GM19193 (cell line): Measurements from ENCODE around the gene PREX1.

Experiments used
- POLR2A ChIP-seq: IDR thresholded peaks from 4 replicates; pipeline ENCODE4 v1.6.1; 2011; ENCODE audit not compliant: insufficient read depth, insufficient read length; ENCODE audit errors: extremely low read depth

PREX1 gene

DNA sequence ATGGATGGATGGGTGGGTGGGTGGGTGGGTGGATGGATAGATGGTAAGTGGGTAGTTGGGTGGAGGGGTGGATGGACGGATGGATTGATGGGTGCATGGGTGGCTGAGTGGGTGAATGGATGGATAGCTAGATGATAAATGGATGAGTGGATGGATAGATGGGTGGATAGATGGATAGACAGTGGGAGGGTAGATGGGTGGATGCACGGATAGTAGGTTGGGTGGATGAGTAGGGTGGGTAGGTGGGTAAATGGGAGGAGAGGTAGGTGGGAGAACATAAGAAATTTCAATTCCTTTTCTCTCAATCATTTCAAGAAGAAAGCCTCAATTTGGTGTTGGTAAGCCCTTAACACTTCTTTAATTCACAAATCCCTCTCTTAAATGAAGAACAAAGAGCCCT lies 186.9 kb downstream of the PREX1 start:
- no peak for TF ChIP-seq POLR2A

DNA sequence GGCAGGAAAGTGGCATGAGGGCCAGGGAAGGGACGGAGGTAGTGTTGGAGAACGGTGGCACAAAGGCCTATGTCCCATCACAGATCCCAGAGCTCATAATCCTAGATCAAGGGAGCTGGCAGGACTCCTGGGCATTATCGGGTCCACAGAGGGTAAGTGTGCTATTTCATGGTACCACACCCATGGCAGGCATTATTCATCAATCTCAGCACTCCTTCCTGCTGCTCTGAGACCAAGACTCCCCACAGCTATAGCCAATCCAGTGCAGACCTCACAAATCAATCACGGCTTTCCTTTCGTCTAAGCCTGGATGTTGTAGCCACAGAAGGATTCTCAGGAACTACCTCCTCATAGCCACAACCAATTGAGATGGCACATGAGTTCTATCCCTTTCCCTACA lies 187.9 kb downstream of the PREX1 start:
- TF ChIP-seq POLR2A, result no peak

DNA sequence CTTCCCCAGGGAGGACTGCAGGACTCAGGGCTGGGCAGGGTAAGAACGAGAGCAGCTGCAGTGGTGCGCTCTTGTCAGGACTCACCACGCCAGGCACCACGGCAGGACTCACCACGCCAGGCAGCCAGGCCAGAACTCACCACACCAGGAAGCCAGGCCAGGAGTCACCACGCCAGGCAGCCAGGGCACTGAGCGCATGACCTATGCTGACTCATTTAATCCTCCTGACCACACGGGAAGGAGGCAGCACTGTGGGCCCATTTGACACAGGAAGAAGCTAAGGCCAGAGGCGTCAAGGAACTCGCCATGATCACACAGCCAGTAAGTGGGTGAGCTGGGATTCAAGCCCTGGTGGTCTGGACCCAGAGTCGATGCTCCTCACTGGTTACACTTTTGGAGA lies 189.3 kb downstream of the PREX1 start:
- TF ChIP-seq POLR2A, result no peak

DNA sequence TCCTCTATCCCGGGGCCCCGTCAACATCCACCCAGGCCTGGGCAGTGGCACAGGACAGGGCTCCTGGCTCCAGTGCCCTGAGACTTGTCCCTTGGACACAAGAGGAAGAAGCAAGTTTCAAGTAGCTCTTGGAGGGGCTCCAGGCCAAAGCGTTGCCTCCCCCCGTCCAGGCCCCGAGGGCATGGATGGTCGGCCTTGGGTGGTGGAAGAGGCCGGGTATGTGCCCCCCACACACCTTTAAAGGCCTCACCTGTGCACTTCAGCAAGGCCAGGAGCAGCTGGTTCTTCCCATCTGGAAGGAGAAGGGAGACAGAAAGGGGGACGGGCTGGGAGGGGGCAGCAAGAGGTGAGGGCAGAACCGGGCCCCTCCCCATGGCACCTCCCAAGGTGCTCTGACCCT lies 190.3 kb downstream of the PREX1 start:
- no peak for TF ChIP-seq POLR2A

DNA sequence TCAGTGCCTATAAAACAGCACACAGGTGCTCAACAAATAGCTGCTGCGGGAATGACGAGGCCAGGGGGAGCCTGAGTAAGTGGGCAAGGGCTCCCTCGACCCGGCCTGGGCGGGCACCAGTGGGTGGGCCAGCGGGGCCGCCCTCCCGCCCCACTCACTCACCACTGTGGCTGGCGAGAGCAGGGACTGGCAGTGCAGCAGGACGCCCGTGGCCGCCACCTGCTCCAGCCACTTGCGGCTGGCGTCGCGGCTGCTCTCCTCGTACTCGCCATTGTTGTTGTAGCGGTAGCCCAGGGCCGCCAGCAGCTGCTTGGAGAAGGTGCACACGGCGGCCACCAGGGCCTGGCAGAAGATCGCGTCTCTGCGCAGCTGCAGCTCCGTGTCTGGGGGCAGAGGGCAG lies 191.5 kb downstream of the PREX1 start:
- no peak for TF ChIP-seq POLR2A

DNA sequence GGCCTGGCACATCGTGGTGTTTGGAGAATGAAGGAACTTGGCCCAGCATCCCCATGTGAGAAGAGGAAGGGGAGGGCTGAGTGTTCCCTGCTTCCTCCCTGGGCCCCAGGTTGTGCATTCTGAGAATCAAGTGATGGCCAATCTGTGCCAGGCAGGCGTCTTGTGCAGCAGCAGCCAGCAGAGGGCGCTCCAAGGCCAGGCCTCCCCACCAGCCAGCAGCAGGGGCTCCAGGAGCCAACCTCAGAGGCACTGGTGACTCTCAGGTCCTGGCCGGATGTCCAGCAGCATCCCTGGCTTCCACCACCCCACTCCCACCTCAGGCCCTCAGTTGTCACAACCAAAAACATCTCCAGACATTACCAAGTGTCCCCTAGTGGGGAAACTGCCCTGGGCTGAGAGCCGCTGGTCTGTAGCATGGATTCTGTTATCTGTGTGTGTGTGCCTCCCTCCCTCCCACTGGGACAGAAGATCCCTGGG lies 192.0 kb downstream of the PREX1 start:
- no peak for TF ChIP-seq POLR2A

DNA sequence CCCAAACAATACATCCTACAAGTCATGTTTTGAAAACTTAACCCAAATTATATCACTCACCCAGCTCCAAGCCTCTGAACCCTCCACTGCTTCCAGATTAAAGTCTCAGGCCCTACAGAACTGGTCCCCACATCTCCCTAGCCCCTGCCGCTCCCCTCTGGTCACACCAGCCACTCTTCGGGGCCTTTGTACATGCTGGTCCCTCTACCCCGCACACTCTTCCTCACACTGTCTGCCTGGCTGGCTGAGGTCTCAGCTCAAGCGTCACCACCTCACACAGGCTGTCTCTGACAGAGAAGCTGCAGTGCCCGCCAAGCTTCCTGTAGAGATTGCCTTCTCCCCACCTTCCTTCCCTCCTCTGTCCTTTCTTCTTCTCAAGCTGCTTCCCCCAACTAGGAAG lies 192.4 kb downstream of the PREX1 start:
- TF ChIP-seq POLR2A, result no peak

DNA sequence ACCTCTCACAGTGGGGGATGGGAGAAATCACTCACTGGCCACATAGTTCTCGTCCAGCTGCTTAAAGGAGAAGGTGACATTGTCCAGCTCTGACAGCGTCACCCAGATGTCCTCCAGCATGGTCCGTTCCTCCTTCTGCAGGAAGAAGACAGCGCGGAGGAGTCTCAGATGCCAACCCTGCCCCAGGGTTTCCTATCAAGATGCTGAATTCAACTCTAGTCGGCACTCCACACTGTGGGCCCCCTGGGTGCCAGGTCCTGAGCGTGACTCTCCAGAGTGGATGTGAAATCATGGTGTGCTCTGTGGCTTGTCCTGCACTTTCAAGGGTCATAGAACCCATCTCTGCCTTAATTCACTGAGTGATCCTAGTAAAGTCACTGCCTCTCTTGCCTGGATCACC lies 193.2 kb downstream of the PREX1 start:
- no peak for TF ChIP-seq POLR2A

DNA sequence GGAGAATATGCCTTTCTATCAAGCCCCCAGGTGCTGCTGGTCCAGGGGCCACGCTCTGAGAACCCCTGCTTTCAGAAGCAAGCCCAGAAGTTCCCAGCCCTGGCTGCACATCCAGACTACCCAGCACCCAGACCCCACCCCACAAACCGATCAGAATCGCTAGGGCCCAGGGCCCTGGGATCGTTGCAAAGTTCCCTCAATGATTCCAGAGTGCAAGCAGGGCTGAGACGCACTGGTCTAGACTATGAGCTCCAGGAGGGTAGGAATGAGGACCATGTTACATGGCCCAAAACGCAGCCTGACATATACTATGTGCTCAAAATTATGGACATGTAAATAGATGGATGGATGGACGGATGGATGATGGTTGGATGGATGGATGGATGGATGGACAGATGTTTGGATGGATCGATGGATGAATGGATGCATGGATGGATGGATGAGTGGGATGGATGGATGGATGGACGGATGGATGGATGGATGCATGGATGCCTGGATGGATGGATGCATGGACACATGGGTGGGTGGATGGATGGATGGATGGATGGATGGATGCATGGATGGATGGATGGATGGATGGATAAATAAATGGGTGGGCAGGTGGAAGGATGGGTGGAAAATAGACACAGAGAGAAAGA lies 194.1 kb downstream of the PREX1 start:
- no peak for TF ChIP-seq POLR2A

DNA sequence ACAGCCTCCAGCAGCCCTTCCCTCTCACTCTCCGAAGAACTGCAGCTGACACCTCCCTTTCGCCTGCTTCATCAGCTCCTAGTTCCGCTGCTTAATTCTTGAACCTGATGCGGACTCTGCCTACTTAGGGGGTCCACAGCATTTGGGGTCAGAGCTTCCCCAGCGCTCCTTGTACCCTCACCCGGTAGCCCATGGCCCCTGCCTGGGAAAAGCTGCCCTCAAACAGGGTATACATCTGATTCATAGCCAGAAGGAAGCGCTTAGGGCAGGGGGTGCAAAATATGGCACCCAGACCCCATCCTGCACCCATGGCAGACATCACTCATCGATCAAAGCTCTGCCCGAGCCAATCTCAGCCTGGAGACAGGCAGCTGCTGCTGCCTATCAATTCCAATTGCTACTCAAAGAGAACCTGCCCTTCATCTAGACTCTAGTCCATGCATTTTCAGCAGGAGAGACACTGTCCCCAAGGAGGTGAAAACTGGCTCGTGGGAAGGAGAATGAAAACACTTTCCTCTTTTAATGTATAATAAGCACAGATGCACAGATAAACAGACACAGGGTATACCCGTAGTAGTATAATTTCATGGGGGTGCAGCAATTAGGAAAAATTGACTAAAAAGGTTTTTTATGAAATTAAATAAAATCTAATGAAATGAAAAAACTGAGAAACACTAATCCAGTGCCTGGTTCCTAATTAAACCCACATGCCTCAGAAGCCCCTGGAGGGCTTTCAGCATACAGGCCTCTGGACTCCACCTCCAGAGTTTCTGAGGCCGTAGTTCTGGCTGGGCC lies 194.8 kb downstream of the PREX1 start:
- no peak for TF ChIP-seq POLR2A

DNA sequence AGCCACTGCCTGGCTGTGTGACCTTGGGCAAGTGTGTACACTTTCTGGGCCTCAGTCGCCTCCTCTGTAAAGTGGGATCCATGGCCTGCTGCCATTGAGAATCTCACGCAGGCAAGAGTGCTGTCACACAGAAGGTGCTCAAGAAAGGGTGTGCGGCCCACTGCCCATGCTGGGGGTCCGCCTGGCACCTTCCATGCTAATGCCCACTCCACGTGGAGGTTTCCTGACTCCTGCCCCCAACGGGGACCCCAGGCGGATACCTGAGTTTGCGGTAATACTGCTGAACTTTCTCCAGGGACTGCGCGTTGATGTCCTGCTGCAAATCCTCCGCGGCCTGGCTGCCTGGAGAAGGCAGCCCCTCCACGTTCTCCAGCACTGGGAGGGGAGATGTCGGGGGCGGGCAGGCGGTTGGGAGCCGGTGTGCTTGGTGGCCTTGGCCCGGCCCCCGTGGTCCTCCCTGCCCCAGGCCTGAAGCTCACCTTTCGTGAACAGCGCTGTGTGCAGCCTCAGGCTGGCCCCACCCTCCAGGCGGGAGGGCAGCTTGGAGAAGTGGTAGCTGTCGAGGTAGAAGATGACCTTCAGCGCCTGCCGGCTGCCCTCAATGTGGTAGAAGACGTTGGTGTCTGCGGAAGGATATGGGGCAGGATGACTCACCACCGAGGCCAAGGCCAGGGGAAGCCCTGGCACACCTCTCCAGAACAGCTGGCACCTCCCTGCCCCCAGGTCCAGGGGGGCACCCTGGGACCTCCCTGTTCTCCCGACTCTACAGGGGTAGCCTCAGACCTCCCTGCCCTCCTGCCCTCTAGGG lies 195.6 kb downstream of the PREX1 start:
- no peak for TF ChIP-seq POLR2A

DNA sequence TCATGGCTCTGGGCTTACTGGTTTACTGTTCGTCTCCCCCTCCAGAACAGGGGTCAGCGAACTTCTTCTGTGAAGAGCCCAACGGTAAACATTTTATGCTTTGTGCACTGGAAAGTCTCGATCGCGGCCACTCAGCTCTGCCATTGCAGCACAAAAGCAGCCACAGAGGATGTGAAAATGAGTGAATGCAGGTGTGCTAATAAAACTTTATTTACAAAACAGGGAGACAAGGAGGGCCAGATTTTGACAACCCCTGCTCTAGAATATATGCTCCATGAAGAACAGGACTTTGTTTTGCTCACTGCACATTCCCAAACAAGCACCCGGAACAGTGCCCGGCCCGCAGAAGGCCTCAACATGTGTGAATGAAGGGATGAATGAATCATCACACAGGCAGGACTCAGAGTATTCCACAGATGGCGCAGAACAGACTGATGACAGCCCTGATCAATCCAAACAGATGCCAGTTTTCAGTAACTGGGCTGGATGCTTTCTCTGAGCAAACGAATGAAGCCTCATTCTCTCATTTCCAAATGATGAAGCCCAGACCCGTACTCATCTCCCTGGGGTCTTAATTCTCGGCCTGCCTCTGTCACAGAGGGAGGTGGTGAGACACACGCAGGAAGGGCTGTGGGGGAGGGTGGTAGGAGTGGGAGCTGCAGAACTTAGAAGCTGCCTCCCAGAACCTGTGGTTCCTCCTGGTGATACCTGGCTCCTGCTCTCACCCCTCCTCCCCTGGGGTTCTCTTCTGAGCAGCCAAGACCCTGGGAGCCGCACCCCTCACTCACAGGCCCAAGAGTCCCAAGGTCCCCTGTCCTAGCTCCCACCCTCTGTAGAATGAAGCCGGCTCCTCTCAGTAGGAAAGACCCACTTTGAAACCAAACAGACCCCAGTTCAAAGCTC lies 196.4 kb downstream of the PREX1 start:
- no peak for TF ChIP-seq POLR2A

DNA sequence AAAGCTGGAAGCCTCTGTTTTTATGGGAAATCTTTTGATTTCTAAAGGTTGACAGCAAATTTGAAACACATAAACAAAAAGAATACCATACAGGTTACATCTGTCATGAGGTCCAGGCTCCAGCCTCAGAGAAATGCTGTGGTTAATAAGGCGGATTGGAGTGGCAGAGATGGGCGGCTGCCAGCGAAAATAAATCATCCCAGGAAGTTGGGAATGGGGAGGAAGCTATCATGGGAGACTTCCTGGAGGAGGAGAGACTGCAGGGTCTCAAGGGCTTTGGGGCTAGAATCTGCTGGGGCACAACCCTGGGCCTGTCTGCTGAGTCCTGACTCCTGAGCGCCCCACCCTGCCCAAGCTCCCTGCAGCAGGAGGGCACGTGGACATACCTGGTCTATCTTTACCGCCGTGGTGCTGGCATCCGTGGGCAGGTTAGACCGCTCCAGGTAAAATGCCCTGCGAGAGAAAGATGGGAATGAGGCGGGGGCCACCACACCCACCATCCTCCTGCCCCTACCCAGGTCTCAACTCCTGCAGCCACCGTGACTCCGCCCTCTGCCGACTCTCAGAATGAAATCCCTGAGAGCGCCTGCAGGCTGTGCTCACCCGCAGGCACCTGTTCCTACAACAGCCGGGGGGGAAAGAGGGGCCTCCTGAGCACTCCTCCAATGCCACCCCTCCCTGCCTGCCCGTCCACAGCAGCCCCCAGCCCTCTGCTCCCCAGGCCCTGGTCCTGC lies 197.3 kb downstream of the PREX1 start:
- TF ChIP-seq POLR2A, result no peak

DNA sequence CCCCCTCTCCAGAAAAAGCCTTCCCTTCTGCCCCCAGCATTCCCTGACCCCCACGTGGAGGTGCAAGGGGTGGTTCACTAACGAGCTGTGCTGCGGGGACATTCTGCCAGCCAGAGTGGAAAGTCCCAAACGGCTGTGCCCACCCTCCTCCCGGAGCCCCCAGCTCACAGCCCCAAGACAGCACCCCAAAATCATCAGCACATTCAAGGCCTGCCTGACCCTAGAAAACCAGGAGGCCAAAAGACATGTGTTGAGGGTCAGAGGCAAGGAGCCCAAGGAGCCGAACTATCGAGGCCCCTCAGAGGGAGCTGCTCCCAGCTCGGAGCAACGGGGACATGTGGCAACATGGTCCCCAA lies 197.9 kb downstream of the PREX1 start:
- no peak for TF ChIP-seq POLR2A
